Spleen (tissue), 7 donors: Measurements from ENCODE around the gene CSF3R.

Source experiments
- CTCF ChIP-seq, 11 experiments: fragments of 200-600 bp in 7 of 11; fragments of 450-650 bp in 4 of 11; sonication (generic) in 4 of 11; IDR thresholded peaks in 8 of 11; conservative IDR thresholded peaks in 3 of 11; 1 replicate in 7 of 11; 2 replicates in 4 of 11; pipeline versions ENCODE4 v1.4.0 to v1.8.0; 2016 to 2021; ENCODE audit warnings: antibody characterized with exemption in 11 of 11, inconsistent platforms in 4 of 11, mild to moderate bottlenecking in 1 of 11
- POLR2A ChIP-seq, 3 donors: fragments of 450-650 bp; IDR thresholded peaks; one replicate each; pipeline ENCODE4 v1.5.1; 2017; ENCODE audit warnings: antibody characterized with exemption in 3 of 3, mild to moderate bottlenecking in 1 of 3
- donor health status: DM: no; HTN: no; CAD: no; lungs with moderate emphysema.
- donor health status: DM: no; HTN: no; CAD: no.
- donor health status: DM: no; HTN: no; CAD: no.

- TF ChIP-seq CTCF (IDR thresholded peaks at IDR 0.05 in 8 of 11, conservative IDR thresholded peaks at IDR 0.05 in 3 of 11) (no peak), POLR2A (IDR thresholded peaks at IDR 0.05) (no peak)
Observed at GRCh38 chr1:36503733-36504132, 21.0 kb upstream of the CSF3R start.
